IPS-20b (cell line): ENCODE results near the gene TNNI3K.
"Not testable (repeated sequence)": the region's sequence is repeated elsewhere in the genome, so short reads cannot be mapped to it uniquely, and the experiment has no call there.

Experiments used
- H3K27ac ChIP-seq: one replicate; pipeline ENCODE4 v1.5.1; 2013; ENCODE audit warnings: low read length
- H3K27me3 ChIP-seq: 2 replicates; pipeline ENCODE4 v1.6.1; 2013; ENCODE audit warnings: mild to moderate bottlenecking, low read length, inconsistent platforms; ENCODE audit not compliant: insufficient read depth
- H3K36me3 ChIP-seq: 2 replicates; pipeline ENCODE4 v1.6.1; 2013; ENCODE audit warnings: low read depth, mild to moderate bottlenecking, inconsistent platforms, low read length, moderate library complexity; ENCODE audit not compliant: insufficient read depth
- H3K4me1 ChIP-seq: 2 replicates; pipeline ENCODE4 v1.6.1; 2013; ENCODE audit warnings: mild to moderate bottlenecking, control low read depth, inconsistent platforms, low read length, moderate library complexity; ENCODE audit not compliant: insufficient read depth
- H3K4me3 ChIP-seq: 2 replicates; pipeline ENCODE4 v1.5.1; 2013; ENCODE audit warnings: mild to moderate bottlenecking, low read length, inconsistent platforms
- H3K9ac ChIP-seq: 2 replicates; pipeline ENCODE4 v1.6.1; 2013; ENCODE audit warnings: low read depth, mild to moderate bottlenecking, inconsistent platforms, low read length, moderate library complexity
- H3K9me3 ChIP-seq: 2 replicates; pipeline ENCODE4 v1.6.1; 2013; ENCODE audit warnings: mild to moderate bottlenecking, low read depth, low read length, inconsistent platforms; ENCODE audit not compliant: insufficient read depth

The TNNI3K gene

DNA sequence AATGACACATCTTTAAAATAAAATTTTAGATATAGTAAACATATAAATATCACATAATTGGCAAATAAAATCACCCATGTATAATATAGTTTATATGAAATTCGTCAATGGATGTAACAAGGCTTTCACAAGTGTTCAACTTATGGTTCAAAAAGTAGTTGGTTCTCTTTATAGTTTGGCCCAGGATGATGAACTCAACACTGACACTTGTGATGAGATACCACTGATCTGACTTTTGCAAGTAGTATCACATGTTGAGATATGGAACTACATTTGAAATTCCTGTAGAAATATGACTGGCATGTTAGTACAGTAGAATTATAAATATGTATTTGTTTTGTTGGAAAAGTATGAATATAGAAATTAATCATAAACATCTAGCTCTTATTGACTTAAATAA, 1.8 kb downstream of the TNNI3K start:
- Histone ChIP-seq H3K27ac (no peak overlapping the region), H3K9ac (no peak overlapping the region), H3K9me3 (no peaks in the 10 kb centered on the region), H3K4me3 (no peak overlapping the region), H3K27me3 (no peaks in the 10 kb centered on the region), H3K36me3 (no peaks in the 10 kb centered on the region), H3K4me1 (no peaks in the 10 kb centered on the region)

- no peaks in the 10 kb centered on the region for H3K9me3 ChIP-seq
- no peak overlapping the region for H3K4me3 ChIP-seq
- H3K27ac ChIP-seq: no peak overlapping the region
- H3K27me3 ChIP-seq: no peaks in the 10 kb centered on the region
- H3K9ac ChIP-seq: no peak overlapping the region
- no peaks in the 10 kb centered on the region for H3K36me3 ChIP-seq
- no peaks in the 10 kb centered on the region for H3K4me1 ChIP-seq
These were observed 2.6 kb downstream of the TNNI3K start for GRCh38 chr1:74237787-74238186.

DNA sequence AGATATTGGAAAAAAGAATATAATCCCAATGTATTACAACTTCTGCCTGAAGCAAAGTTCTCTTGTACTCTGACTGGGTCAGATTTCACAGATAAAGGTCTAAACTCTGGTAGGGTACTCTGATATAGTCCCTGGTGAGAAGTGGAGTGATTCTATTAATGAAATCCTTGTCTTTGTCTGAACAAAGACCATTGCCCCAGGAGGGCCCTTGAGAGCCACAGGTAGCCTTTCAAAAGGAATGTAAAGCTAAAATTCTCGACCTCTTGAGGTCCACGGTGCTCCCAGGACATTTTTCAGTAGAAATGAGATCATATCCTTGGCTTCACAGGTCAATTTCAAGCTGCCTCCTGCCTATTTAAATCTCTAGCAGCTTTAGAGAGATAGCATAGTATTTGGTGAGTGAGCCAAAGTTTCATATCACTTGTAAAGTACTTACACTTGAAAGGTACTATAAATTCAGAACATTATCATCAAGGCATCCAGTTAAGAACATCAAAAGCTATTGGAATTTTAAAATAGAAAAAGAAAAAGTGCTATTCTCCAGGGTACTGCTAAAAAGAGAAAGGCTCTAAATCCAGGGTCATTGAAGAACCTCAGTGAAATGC, 10.1 kb downstream of the TNNI3K start:
- Histone ChIP-seq H3K9me3 (0 out of 2 replicates have a peak, but pooled peaks cover 5% of the 10 kb centered on the region), H3K36me3 (no peaks in the 10 kb centered on the region), H3K9ac (no peak overlapping the region), H3K27ac (no peak overlapping the region), H3K4me3 (peak overlapping the region; percentile 39; the same call in 1 of the 2 replicates), H3K27me3 (peaks cover 26% of the 10 kb centered on the region), H3K4me1 (peaks cover 25% of the 10 kb centered on the region; the same call in 1 of the 2 replicates)

DNA sequence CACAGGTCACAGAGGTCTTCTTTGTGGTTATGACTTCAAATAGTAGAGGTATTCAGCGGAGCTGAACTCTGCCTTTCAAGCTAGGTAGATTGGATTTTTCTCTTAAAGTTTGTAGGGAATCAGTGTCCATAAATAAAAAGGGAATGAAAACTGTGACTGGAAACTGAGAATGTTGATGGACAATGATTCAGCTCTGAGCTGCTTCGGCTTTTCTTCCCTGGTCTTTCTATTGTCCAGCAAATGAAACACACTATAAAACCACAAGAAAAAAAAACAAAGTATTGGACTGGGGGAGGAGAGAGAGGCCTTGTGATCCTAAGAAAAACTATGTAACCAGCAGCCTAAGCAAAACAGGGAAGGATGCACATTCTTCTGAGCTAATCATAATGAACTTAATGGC, 11.1 kb downstream of the TNNI3K start:
- Histone ChIP-seq H3K27me3 (peaks cover 26% of the 10 kb centered on the region), H3K36me3 (no peaks in the 10 kb centered on the region), H3K4me3 (no peak overlapping the region), H3K27ac (no peak overlapping the region), H3K4me1 (peaks cover 25% of the 10 kb centered on the region; the same call in 1 of the 2 replicates), H3K9ac (no peak overlapping the region), H3K9me3 (0 out of 2 replicates have a peak, but pooled peaks cover 5% of the 10 kb centered on the region)

DNA sequence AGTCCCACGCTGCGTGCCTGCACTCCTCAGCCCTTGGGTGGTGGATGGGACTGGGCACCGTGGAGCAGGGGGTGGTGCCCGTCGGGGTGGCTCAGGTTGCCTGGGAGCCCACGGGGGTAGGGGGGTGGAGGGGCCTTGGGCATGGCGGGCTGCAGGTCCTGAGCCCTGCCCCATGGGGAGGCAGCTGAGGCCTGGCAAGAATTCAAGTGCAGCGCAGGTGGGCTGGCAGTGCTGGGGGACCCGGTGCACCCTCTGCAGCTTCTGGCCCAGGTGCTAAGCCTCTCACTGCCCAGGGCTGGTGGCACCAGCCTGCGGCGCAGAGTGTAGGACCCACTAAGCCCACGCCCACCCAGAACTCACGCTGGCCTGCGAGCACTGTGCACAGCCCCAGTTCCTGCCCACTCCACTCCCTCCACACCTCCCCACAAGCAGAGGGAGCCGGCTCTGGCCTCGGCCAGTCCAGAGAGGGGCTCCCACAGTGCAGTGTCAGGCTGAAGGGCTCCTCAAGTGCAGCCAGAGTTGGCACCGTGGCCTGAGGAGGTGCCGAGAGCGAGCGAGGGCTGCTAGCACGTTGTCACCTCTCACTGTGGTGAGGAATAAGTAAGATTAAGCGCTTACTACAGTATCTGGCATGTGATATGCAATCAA, 12.8 kb downstream of the TNNI3K start:
- Histone ChIP-seq H3K27me3 (peaks cover 26% of the 10 kb centered on the region), H3K27ac (no peak overlapping the region)

DNA sequence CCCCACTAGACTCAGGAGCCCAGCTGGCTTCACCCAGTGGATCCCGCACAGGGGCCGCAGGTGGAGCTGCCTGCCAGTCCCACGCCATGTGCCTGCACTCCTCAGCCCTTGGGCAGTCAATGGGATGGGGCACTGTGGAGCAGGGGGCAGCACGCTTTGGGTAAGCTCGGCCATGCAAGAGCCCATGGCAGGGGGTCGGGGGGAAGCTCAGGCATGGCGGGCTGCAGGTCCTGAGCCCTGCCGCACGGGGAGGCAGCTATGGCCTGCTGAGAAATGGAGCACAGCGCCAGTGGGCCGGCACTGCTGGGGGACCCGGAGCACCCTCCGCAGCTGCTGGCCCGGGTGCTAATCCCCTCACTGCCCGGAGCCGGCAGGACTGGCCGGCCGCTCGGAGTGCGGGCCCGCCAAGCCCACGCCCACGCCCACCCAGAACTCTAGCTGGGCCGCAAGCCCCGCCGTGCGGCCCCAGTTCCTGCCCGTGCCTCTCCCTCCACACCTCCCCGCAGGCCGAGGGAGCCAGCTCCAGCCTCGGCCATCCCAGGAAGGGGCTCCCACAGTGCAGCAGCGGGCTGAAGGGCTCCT, 18.1 kb downstream of the TNNI3K start:
- H3K4me1 ChIP-seq, H3K4me3 ChIP-seq, H3K27me3 ChIP-seq, H3K9ac ChIP-seq, H3K36me3 ChIP-seq, H3K27ac ChIP-seq, H3K9me3 ChIP-seq: not testable (repeated sequence)

More for the DNA sequence above, 12.8 kb downstream of the TNNI3K start:
- Histone ChIP-seq H3K4me3 (no peak overlapping the region), H3K4me1 (peaks cover 25% of the 10 kb centered on the region; the same call in 1 of the 2 replicates), H3K9me3 (0 out of 2 replicates have a peak, but pooled peaks cover 5% of the 10 kb centered on the region), H3K36me3 (no peaks in the 10 kb centered on the region), H3K9ac (no peak overlapping the region)

GRCh38 chr1:74266001-74266400, 30.8 kb downstream of the TNNI3K start:
- Histone ChIP-seq H3K36me3 (no peaks in the 10 kb centered on the region), H3K9me3 (no peaks in the 10 kb centered on the region), H3K27ac (no peak overlapping the region), H3K27me3 (no peaks in the 10 kb centered on the region), H3K9ac (no peak overlapping the region), H3K4me1 (no peaks in the 10 kb centered on the region), H3K4me3 (no peak overlapping the region)

GRCh38 chr1:74271503-74271902, 36.3 kb downstream of the TNNI3K start:
- no peaks in the 10 kb centered on the region for H3K36me3 ChIP-seq
- H3K9ac ChIP-seq: no peak overlapping the region
- H3K9me3 ChIP-seq: no peaks in the 10 kb centered on the region
- H3K27ac ChIP-seq: no peak overlapping the region
- H3K27me3 ChIP-seq: no peaks in the 10 kb centered on the region
- H3K4me1 ChIP-seq: no peaks in the 10 kb centered on the region
- H3K4me3 ChIP-seq: no peak overlapping the region

GRCh38 chr1:74280642-74281396, 45.6 kb downstream of the TNNI3K start:
- H3K27ac ChIP-seq: no peak overlapping the region
- no peak overlapping the region for H3K9ac ChIP-seq
- H3K4me3 ChIP-seq: no peak overlapping the region
- no peaks in the 10 kb centered on the region for H3K9me3 ChIP-seq
- no peaks in the 10 kb centered on the region for H3K36me3 ChIP-seq
- H3K27me3 ChIP-seq: no peaks in the 10 kb centered on the region
- H3K4me1 ChIP-seq: no peaks in the 10 kb centered on the region

DNA sequence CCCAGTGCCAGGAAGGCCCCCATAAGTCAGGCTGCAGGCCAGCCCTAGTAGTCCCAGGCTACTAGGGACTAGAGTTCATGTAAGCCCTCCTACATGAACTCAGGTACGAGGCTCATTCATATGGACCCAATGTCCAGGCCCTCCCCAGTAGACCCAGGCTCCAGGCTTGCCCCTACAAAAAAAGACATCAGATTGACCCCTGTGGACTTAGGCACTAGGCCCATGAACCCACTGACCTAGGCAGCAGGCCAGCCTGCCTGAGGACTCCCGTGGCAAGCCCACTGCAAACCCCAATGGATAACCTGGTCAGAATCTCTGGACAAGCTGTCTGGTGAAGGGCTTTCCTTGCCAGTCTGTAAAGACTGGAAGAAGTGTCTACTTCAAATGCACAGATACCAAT, 51.2 kb downstream of the TNNI3K start:
- no peaks in the 10 kb centered on the region for H3K36me3 ChIP-seq
- no peaks in the 10 kb centered on the region for H3K9me3 ChIP-seq
- no peak overlapping the region for H3K9ac ChIP-seq
- no peak overlapping the region for H3K4me3 ChIP-seq
- H3K27me3 ChIP-seq: no peaks in the 10 kb centered on the region
- H3K27ac ChIP-seq: no peak overlapping the region
- H3K4me1 ChIP-seq: no peaks in the 10 kb centered on the region

GRCh38 chr1:74314438-74314837, 79.3 kb downstream of the TNNI3K start:
- Histone ChIP-seq H3K36me3 (no peaks in the 10 kb centered on the region), H3K9me3 (no peaks in the 10 kb centered on the region), H3K9ac (no peak overlapping the region), H3K4me3 (no peak overlapping the region), H3K27me3 (no peaks in the 10 kb centered on the region), H3K4me1 (peaks cover 4% of the 10 kb centered on the region; the same call in 1 of the 2 replicates), H3K27ac (no peak overlapping the region)
